HG02642 (cell line): Measurements from ENCODE around the gene ARVCF.

Source experiments
- ATAC-seq: cut with Tn5 transposase; IDR thresholded peaks from one replicate; pipeline ENCODE4 v1.9.1; 2021; ENCODE audit warnings: mild to moderate bottlenecking; ENCODE audit not compliant: unreplicated experiment, poor library complexity

ARVCF gene

DNA sequence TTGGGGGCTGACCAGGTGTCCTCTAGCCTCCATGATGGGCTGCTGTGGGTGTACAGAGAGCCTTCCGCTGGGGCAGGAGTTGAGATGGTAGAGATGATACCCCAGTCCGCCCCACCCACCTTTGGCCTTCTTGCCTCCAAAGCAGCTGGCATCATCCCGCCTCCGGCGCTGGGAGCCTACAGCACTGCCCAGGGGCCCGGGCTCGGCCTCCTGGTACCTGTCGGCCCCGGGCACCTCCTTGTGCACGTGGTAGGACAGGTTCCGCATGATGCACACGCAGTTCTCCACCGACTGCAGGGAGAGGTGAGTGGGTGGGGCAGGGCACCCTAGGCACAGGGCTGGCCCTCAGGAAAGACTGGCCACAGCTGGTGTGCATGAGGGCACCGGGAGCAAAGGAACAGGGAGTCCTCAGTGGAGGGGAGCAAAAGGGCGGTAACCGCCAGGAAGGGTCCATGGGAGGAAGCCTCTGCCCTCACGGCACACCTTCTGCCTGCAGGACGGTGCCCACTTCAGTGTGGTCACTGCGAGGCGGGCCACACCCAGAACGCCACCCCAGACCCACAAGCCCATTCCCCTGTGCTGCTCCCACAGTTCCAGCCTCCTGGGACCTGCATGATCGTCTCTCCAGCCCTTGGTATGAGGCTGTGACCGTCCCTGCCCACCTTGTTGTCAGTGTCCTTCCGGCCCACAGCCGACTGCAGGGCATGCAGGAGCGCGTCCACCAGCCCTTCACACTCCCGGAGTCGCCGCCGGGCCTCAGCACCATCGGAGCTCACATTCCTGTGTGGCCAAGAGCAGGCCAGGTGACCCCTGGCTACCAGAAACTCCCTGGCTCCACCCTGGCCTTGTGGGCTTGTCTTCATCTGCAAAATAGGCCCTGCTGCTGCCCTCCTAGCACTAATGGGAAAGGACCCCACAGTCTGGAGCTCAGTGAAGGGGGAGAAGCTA is 39.1 kb downstream of the ARVCF start:
- no peak for ATAC-seq

DNA sequence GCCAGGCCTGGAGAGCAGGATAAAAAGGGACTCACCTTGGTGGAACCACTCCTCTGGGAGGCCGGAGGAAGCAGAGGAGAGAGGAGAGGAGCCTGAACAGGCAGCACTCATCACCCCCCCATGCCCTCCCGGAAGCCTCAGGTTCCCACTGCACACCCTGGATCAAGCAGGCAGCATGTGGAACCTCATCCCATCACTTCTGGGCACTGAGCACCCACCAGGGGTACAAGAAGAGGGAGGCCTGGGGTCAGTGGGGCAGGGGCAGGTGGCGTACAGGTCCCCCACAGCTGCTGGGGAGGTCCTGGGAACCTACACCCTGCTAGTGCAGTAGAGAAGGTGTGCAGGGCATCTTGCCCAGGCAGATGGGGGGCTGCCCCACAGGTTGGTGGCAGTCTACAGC is 40.0 kb downstream of the ARVCF start:
- no peak for ATAC-seq

GRCh38 chr22:19975707-19976035 is 41.0 kb downstream of the ARVCF start:
- ATAC-seq, result no peak

DNA sequence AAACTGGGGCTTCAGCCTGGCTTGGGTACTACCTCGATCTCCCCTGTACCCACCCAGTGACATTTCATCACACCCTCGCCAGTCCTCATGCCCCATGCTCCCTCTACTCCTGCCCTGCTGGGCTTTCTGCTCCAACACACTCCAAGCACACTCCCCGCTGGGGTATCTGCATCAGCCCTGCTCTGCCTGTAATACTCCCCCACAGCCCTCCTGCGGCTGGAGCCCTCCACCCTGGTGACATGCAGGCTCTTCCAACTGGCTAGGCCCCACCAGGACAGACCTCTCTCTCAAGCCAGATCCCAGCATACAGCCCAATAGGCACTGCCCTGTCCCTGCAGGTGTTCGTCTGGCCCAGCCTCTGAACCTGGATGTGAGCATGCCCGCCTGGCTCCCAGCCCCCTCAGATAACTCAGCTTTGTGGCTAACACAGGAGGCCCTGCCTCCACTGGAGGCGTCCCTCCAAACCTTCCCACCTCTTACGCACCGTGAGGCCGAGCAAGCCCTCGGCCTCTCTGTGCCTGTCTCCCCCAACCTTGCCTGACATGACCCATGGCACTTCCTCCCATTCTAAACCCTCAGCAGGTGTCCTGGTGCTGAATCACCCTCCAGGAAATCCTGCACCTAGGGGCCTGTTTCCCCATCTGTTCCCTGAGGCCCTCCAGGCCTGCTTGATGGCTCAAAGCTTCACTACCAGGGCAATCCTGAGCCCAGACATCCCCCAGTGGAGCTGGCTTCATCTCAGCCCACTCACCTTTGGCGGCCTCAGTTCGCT is 41.5 kb downstream of the ARVCF start:
- no peak for ATAC-seq

DNA sequence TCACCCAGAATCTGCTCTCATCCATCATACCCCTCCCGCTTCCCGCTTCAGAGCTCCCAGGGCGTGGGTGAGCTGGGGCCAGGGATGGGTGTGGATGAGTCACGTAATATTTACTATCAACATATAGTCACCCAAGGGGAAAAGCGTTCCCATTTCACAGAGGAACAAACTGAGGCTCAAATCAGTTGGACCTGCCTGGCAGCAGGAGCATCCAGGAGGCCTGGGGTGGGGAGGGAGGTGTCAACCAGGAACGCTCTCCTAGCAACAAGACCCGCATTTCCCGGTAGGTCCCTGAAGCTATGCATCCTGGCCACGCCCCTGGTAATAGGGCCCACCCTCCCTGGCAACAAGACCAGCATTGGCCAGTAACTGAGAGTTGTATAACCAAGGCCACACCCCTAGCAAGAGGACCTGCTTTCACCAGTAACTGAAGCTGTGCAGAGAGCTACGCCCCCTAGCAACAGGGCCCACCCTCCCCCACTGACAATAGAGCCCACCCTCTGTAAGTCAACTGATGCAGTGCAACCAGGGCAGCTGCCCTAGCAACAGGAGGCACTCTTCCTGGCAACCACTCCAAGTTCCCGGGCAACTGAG is 42.3 kb downstream of the ARVCF start:
- no peak for ATAC-seq

- ATAC-seq, result no peak
These were observed 42.9 kb downstream of the ARVCF start for GRCh38 chr22:19973551-19974267.

DNA sequence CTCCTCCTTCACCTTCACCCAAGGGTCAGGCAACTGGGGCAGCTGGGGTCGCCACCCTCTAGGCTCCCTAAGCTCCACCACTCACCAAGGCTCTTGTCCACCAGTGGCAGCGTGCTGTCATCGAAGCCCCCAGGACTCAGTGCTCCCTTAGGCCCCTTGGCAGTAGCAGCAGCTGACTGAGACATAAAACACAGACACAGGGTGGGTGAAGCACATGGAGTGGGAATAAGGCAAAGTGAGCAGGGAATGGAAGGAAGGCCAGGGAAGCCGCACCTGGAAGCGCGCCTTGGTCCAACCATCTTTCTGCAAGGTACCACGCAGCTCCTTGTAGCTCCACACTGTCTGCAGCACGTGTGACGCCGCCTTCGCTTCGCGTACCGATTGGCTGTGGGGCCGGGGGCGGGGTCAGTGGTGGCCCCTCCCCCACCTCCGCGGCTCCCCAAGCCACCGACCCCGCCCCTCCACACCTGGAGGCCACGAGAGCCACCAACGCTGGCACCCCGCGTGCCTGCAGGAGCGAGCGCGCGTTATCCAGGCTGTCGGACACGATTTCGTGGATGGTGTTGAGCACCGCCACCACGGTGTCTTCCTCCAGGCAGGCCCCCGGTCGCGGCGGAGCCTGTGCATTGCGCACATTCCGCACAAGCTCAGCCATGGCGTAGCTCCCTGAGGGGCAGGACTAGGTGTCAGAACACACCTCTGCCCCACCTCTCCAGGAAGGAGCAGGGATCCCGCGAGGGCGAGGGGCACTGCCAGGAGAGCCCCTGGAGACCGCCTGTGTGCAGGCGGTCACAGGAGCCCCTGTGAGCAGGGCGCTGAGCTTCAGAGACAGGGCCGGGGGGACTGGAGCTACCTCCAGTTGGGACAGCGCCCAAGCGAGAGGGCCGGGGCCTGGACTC is 43.7 kb downstream of the ARVCF start:
- no peak for ATAC-seq

- no peak for ATAC-seq
These were observed 44.4 kb downstream of the ARVCF start for GRCh38 chr22:19972251-19972650.

GRCh38 chr22:19971276-19972124 is 45.1 kb downstream of the ARVCF start:
- ATAC-seq, result no peak

- ATAC-seq, result peak; percentile 41
These were observed 45.9 kb downstream of the ARVCF start for GRCh38 chr22:19970479-19971275.

DNA sequence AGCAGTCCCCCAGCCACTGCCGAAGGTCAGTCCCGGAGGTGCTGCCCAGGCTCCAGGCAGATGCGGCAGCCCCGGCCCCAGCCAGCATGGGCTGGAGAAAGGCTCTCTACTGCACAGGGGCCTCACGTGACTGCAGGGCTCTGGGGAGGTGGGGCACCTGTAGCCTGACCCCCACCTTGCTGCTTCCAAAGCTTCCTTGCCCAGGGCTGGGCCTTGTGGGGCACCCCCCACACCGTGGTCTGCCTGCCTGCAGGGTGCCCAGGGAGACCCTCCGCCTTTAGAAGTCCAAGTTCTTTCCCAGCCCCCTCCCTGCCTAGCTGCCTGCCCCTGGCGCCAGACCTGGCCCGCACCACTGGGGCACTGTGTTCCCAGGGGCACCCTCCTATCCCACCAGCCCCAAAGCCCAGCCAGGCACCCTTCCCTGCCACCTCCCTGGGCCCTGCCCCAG is 46.6 kb downstream of the ARVCF start:
- no peak for ATAC-seq

DNA sequence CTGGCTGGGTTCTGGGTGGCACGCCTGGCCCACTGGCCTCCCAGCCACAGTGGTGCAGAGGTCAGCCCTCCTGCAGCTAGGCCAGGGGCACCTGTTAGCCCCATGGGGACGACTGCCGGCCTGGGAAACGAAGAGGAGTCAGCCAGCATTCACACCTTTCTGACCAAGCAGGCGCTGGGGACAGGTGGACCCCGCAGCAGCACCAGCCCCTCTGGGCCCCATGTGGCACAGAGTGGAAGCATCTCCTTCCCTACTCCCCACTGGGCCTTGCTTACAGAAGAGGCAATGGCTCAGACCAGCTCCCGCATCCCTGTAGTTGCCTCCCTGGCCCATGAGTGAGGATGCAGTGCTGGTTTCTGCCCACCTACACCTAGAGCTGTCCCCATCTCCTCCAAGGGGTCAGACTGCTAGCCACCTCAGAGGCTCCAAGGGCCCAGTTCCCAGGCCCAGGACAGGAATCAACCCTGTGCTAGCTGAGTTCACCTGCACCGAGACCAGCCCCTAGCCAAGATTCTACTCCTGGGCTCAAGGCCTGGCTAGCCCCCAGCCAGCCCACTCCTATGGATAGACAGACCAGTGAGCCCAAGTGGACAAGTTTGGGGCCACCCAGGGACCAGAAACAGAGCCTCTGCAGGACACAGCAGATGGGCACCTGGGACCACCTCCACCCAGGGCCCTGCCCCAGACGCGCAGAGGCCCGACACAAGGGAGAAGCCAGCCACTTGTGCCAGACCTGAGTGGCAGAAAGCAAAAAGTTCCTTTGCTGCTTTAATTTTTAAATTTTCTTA is 47.3 kb downstream of the ARVCF start:
- no peak for ATAC-seq

GRCh38 chr22:19968450-19968891 is 48.2 kb downstream of the ARVCF start:
- no peak for ATAC-seq

- no peak for ATAC-seq
These were observed 48.7 kb downstream of the ARVCF start for GRCh38 chr22:19967850-19968449.

GRCh38 chr22:19966908-19967750 is 49.5 kb downstream of the ARVCF start:
- ATAC-seq, result no peak
